NB4 (cell line): ENCODE measurements around the gene AGAP1.

Source experiments
- DNase-seq: peaks from one replicate; pipeline ENCODE4 v3.0.0; 2010; ENCODE audit warnings: low read depth
- H3K4me3 ChIP-seq: one replicate; pipeline ENCODE4 v1.5.1; 2011; ENCODE audit warnings: mild to moderate bottlenecking, low read depth, low read length, moderate library complexity
- CTCF ChIP-seq: IDR thresholded peaks from one replicate; pipeline ENCODE4 v1.5.1; 2012; ENCODE audit warnings: low read depth, low read length
- MAX ChIP-seq: IDR thresholded peaks from 2 replicates; pipeline ENCODE4 v1.6.1; 2011; ENCODE audit warnings: low read depth, low read length
- MYC ChIP-seq: IDR thresholded peaks from 2 replicates; pipeline ENCODE4 v1.6.1; 2011; ENCODE audit warnings: low read depth, low read length
- POLR2A ChIP-seq: IDR thresholded peaks from 2 replicates; pipeline ENCODE4 v1.6.1; 2011; ENCODE audit warnings: mild to moderate bottlenecking; ENCODE audit not compliant: insufficient read length; ENCODE audit errors: extremely low read depth

Gene AGAP1

GRCh38 chr2:235677937-235678336 is 184.1 kb downstream of the AGAP1 start:
- H3K4me3 ChIP-seq: no peak overlapping the region
- no peak for DNase-seq
- no peak for TF ChIP-seq MYC

GRCh38 chr2:235678712-235679111 is 184.9 kb downstream of the AGAP1 start:
- no peak overlapping the region for H3K4me3 ChIP-seq
- DNase-seq: no peak
- TF ChIP-seq POLR2A (no peak), MYC (no peak), CTCF (no peak), MAX (no peak)

GRCh38 chr2:235679471-235679870 is 185.6 kb downstream of the AGAP1 start:
- H3K4me3 ChIP-seq: no peak overlapping the region
- no peak for DNase-seq
- TF ChIP-seq MYC (no peak), POLR2A (no peak), CTCF (no peak), MAX (no peak)

GRCh38 chr2:235685024-235685721 is 191.3 kb downstream of the AGAP1 start:
- peak overlapping the region; percentile 11 for H3K4me3 ChIP-seq
- peak; percentile 92 for DNase-seq
- TF ChIP-seq MYC: no peak

- TF ChIP-seq MAX (no peak), POLR2A (no peak), MYC (no peak), CTCF (no peak)
- no peak overlapping the region for H3K4me3 ChIP-seq
- no peak for DNase-seq
These were observed 194.9 kb downstream of the AGAP1 start for GRCh38 chr2:235688511-235689426.

- H3K4me3 ChIP-seq: no peak overlapping the region
- TF ChIP-seq POLR2A (no peak), MAX (no peak), MYC (no peak), CTCF (no peak)
- no peak for DNase-seq
These were observed 195.6 kb downstream of the AGAP1 start for GRCh38 chr2:235689427-235689853.
